PFSK-1 (cell line): ENCODE data around the gene RPP25L.

Source experiments
- FOXP2 ChIP-seq: optimal IDR thresholded peaks from 2 replicates; pipeline ENCODE3; 2011; ENCODE audit warnings: borderline replicate concordance, control low read depth, inconsistent platforms; ENCODE audit not compliant: insufficient read depth; ENCODE audit errors: extremely low read length, extremely low read depth
- POLR2AphosphoS5 ChIP-seq: IDR thresholded peaks from 2 replicates; pipeline ENCODE4 v1.6.1; 2012; ENCODE audit warnings: low read depth, mild to moderate bottlenecking, control low read depth, low read length, moderate library complexity
- SIN3A ChIP-seq: IDR thresholded peaks from 2 replicates; pipeline ENCODE4 v1.6.1; 2012; ENCODE audit warnings: mild to moderate bottlenecking, low read length, moderate library complexity, borderline replicate concordance; ENCODE audit not compliant: insufficient read depth
- TAF1 ChIP-seq: IDR thresholded peaks from 2 replicates; pipeline ENCODE4 v1.6.1; 2012; ENCODE audit warnings: low read length, control low read depth, borderline replicate concordance; ENCODE audit not compliant: insufficient read depth
- TF ChIP-seq, protein P1 (sequence below), 2 experiments: IDR thresholded peaks; 2 replicates each; pipeline versions ENCODE4 v1.6.1 to v1.8.0; 2011 to 2012; ENCODE audit warnings: low read depth in 2 of 2, low read length in 2 of 2, control low read depth in 1 of 2, inconsistent platforms in 1 of 2, mild to moderate bottlenecking in 1 of 2, moderate library complexity in 1 of 2; ENCODE audit not compliant: insufficient read depth in 1 of 2

- TF ChIP-seq SIN3A (no peak), POLR2AphosphoS5 (no peak), TAF1 (no peak), FOXP2 (no peak)
- TF ChIP-seq, protein P1, sequence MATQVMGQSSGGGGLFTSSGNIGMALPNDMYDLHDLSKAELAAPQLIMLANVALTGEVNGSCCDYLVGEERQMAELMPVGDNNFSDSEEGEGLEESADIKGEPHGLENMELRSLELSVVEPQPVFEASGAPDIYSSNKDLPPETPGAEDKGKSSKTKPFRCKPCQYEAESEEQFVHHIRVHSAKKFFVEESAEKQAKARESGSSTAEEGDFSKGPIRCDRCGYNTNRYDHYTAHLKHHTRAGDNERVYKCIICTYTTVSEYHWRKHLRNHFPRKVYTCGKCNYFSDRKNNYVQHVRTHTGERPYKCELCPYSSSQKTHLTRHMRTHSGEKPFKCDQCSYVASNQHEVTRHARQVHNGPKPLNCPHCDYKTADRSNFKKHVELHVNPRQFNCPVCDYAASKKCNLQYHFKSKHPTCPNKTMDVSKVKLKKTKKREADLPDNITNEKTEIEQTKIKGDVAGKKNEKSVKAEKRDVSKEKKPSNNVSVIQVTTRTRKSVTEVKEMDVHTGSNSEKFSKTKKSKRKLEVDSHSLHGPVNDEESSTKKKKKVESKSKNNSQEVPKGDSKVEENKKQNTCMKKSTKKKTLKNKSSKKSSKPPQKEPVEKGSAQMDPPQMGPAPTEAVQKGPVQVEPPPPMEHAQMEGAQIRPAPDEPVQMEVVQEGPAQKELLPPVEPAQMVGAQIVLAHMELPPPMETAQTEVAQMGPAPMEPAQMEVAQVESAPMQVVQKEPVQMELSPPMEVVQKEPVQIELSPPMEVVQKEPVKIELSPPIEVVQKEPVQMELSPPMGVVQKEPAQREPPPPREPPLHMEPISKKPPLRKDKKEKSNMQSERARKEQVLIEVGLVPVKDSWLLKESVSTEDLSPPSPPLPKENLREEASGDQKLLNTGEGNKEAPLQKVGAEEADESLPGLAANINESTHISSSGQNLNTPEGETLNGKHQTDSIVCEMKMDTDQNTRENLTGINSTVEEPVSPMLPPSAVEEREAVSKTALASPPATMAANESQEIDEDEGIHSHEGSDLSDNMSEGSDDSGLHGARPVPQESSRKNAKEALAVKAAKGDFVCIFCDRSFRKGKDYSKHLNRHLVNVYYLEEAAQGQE (IDR thresholded peaks at IDR 0.05; ENCODE audit: insufficient read depth in 1 of 2, low read depth in 2 of 2, low read length in 2 of 2): no peak
Measured at GRCh38 chr9:34611251-34611810, 566 bp downstream of the RPP25L start.
